Measurements from ENCODE around the gene COL18A1.
A peak's percentile ranks its signal among the peaks of the same experiment; 100 is the strongest.

COL18A1 gene

DNA sequence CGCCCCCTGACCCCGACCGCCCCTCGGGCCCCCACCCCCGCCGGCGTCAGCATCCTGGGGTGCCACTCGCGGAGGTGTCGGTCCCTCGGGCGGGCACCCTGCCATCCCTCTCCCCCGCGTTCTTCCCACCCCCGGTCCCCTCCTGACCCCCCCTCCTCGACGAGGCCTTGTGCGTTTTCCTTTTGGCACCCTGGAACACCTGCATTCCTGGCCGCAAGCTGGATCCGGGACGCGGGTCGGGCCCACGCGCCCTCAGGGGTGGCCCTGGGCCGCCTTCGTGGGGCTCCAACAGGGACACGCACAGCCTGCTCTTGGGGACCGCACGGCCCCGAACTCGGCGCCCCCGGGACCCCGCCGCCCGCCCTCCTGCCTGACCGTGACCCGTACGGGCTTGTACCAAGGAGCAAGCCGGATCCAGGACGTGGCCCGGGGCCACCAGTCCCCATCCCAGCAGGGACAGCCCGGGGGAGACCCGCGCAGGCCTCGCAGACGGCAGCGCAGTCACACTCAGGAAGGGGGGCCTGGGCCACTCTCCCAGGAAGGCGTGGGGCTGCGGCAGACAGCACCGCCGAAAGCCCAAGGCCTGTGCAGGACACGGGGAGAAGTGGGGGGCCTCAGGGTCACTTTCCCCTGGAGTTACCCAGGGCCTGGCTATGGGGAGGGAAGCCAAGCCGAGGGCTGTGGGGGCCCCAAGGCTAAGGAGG lies 137.9 kb downstream of the COL18A1 start:
- Histone ChIP-seq H3K36me3 (ENCODE audit: low read depth) (no peaks in the 10 kb centered on the region), H3K27me3 (ENCODE audit: insufficient read depth, poor library complexity, severe bottlenecking) (no peaks in the 10 kb centered on the region), H3K9me3 (ENCODE audit: severe bottlenecking) (no peaks in the 10 kb centered on the region), H3K4me1 (ENCODE audit: insufficient read depth, poor library complexity, severe bottlenecking) (no peaks in the 10 kb centered on the region), H3K4me3 (ENCODE audit: severe bottlenecking) (peak overlapping the region; percentile 82), H3K27ac (ENCODE audit: poor library complexity, severe bottlenecking) (peak overlapping the region; percentile 57)
- TF ChIP-seq CTCF (IDR thresholded peaks at IDR 0.05; ENCODE audit: poor library complexity, severe bottlenecking): no peak
- ATAC-seq (ENCODE audit: low read depth) (no peak), DNase-seq (ENCODE audit: low spot score) (peak; percentile 54)

- no peak for TF ChIP-seq CTCF (IDR thresholded peaks at IDR 0.05; ENCODE audit: poor library complexity, severe bottlenecking)
- Histone ChIP-seq H3K4me3 (ENCODE audit: severe bottlenecking) (no peak overlapping the region), H3K27ac (ENCODE audit: poor library complexity, severe bottlenecking) (no peak overlapping the region), H3K4me1 (ENCODE audit: insufficient read depth, poor library complexity, severe bottlenecking) (no peaks in the 10 kb centered on the region), H3K9me3 (ENCODE audit: severe bottlenecking) (no peaks in the 10 kb centered on the region), H3K27me3 (ENCODE audit: insufficient read depth, poor library complexity, severe bottlenecking) (no peaks in the 10 kb centered on the region), H3K36me3 (ENCODE audit: low read depth) (no peaks in the 10 kb centered on the region)
- DNase-seq (ENCODE audit: low spot score): peak; percentile 47
- ATAC-seq (ENCODE audit: low read depth): no peak
These were observed 138.4 kb downstream of the COL18A1 start for GRCh38 chr21:45543371-45543709.

GRCh38 chr21:45543710-45544448 lies 138.9 kb downstream of the COL18A1 start:
- DNase-seq (ENCODE audit: low spot score): peak; percentile 58
- H3K27ac ChIP-seq (ENCODE audit: poor library complexity, severe bottlenecking): no peak overlapping the region
- H3K4me3 ChIP-seq (ENCODE audit: severe bottlenecking): no peak overlapping the region
- TF ChIP-seq CTCF (IDR thresholded peaks at IDR 0.05; ENCODE audit: poor library complexity, severe bottlenecking): no peak
- no peaks in the 10 kb centered on the region for H3K36me3 ChIP-seq (ENCODE audit: low read depth)
- ATAC-seq (ENCODE audit: low read depth): no peak
- H3K9me3 ChIP-seq (ENCODE audit: severe bottlenecking): no peaks in the 10 kb centered on the region
- no peaks in the 10 kb centered on the region for H3K27me3 ChIP-seq (ENCODE audit: insufficient read depth, poor library complexity, severe bottlenecking)
- no peaks in the 10 kb centered on the region for H3K4me1 ChIP-seq (ENCODE audit: insufficient read depth, poor library complexity, severe bottlenecking)

DNA sequence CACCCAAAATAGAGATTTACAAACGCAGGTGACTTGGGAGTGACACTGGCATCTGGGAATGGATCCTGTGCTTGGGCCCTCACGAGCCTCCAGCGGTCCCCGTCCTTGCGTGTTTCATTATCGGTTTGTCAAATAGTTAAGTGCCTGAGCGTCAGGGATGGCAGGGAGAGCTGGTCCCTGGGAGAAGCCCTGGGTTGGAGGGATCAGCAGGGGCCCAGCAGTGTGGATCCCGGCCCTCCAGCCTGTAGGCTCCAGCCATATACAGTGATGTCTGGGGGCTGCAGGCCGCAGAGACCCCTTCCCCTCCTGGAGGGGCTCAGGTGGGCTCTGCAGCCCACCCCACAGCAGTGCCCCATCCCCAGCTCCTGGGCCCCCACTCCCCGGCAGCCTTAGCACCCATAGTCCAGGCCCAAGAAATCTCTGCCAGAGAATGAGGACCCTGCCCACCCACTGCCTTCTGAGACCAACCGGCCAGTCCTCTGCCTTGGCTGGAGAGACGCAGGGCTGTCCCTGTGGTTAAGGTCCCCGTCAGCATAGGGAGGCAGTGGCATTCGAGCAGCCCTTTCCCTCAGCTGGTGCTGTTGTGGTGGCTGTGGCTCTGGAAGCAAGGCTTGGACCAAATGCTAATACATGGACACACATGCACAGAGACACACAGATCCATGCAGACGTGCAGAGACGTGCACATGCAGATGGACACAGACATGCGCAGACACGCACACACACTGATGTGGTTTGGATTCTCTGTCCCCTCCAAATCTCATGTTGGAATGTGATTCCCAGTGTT lies 139.7 kb downstream of the COL18A1 start:
- TF ChIP-seq CTCF (IDR thresholded peaks at IDR 0.05; ENCODE audit: poor library complexity, severe bottlenecking): no peak
- H3K4me1 ChIP-seq (ENCODE audit: insufficient read depth, poor library complexity, severe bottlenecking): no peaks in the 10 kb centered on the region
- no peaks in the 10 kb centered on the region for H3K36me3 ChIP-seq (ENCODE audit: low read depth)
- DNase-seq (ENCODE audit: low spot score): peak; percentile 46
- no peaks in the 10 kb centered on the region for H3K9me3 ChIP-seq (ENCODE audit: severe bottlenecking)
- no peak overlapping the region for H3K27ac ChIP-seq (ENCODE audit: poor library complexity, severe bottlenecking)
- no peaks in the 10 kb centered on the region for H3K27me3 ChIP-seq (ENCODE audit: insufficient read depth, poor library complexity, severe bottlenecking)
- H3K4me3 ChIP-seq (ENCODE audit: severe bottlenecking): no peak overlapping the region
- ATAC-seq (ENCODE audit: low read depth): no peak
